Measurements from ENCODE around the gene HSPB8. TPM values are rescaled to one million over a fixed set of nuclear protein-coding genes. Genes with fewer than 3 reads are reported as not detected.

The HSPB8 gene
- total and polyA plus RNA-seq, 2 experiments from 2014 or later = 15.3 to 17.8 TPM

DNA sequence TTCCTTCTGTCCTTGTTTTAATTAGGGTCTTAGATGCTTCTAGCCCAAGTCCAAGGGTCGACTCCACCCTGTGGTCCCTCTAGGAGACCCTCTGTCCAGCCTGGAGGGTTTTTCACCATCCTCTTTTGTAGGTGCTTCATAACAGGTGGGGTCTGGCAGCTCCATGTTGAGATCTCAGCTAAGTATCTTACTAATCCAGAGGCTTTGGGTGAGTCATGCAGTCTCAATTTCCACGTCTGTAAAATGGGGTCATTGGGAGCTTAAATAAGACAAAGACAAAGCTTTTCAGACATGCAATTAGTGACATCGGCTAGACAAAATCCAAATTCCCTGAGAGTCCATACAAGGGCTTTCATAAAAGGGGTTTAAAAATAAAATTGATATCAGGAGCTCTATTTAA, 3.2 kb downstream of the HSPB8 start:
- Histone ChIP-seq H3K79me2 (ENCODE audit: insufficient read depth) (peaks cover 38% of the 10 kb centered on the region), H3K9me2 (ENCODE audit: insufficient read depth) (no peaks in the 10 kb centered on the region), H3K27me3 (replicated peaks; ENCODE audit: insufficient read depth) (no peaks in the 10 kb centered on the region), H3K36me3 (ENCODE audit: low read depth) (no peaks in the 10 kb centered on the region), H3K27ac (no peak overlapping the region), H3K4me2 (ENCODE audit: unreplicated experiment) (no peak overlapping the region), H3K9me3 (ENCODE audit: low read depth) (no peaks in the 10 kb centered on the region), H3K9ac (no peak overlapping the region), H3F3A (ENCODE audit: insufficient read depth) (peaks cover 30% of the 10 kb centered on the region), H4K20me1 (ENCODE audit: insufficient read depth) (no peaks in the 10 kb centered on the region), H3K4me3 (no peak overlapping the region), H2AFZ (no peak overlapping the region), H3K4me1 (ENCODE audit: insufficient read depth) (peaks cover 26% of the 10 kb centered on the region)
- in situ Hi-C loops (cut with MboI) = no loop called here
- no peak for TF ChIP-seq EZH2 (IDR thresholded peaks at IDR 0.05; ENCODE audit: insufficient read depth, poor library complexity, severe bottlenecking)
- no peak for TF ChIP-seq EZH2phosphoT487 (IDR thresholded peaks at IDR 0.05; ENCODE audit: insufficient read depth, low read depth)
- no peak for DNase-seq
- 76 to 79% methylated on average over 3 of the region's 3 CpGs for WGBS, 2 experiments (ENCODE audit: low coverage in 1 of 2, low lambda C conversion rate in 2 of 2, missing lambda C conversion rate in 2 of 2)

DNA sequence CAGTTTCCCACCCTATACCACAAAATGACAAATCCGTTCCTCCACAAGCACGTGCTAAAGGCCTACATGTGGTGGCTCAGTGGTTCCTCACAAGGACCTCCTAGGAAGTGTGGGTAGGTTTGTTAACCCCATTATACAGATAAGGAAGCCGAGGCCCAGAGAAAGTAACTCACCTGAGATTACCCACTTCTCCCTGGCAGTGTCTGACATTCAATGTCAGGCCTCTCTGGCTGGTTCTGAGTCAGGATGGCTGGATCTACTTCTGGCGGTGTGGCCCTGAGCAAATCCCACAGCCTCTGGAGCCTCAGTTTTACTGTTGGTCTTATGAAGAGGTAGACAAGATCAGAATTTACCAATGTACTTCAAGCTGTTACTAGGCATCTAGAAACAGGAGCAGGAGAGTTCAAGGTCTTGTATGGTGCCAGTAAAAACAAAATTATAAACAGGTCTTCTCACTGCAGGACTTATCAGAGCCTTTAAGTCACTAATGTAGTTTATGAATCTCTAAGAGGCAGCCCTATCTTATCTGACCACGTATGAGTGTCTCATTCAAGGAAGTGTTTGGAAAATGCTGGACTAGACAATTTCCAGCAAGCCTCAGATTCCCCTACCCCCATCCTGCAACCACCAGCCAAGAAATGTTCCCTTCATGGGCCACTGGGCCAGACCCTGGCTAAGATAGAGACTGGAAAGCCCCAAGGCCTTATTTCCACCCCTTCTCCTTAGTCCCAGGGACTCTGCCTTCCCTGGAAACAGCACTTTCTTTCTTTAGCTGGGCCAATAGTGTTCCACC, 4.2 kb downstream of the HSPB8 start:
- H4K20me1 ChIP-seq (ENCODE audit: insufficient read depth) = no peaks in the 10 kb centered on the region
- no peak overlapping the region for H3K27ac ChIP-seq
- H3F3A ChIP-seq (ENCODE audit: insufficient read depth) = peaks cover 20% of the 10 kb centered on the region
- WGBS, 2 experiments (ENCODE audit: low coverage in 1 of 2, low lambda C conversion rate in 2 of 2, missing lambda C conversion rate in 2 of 2) = 63 to 66% methylated on average over 5 of the region's 5 CpGs
- H3K4me3 ChIP-seq = no peak overlapping the region
- no peak overlapping the region for H3K9ac ChIP-seq
- in situ Hi-C loops (cut with MboI) = no loop called here
- no peak overlapping the region for H2AFZ ChIP-seq
- H3K79me2 ChIP-seq (ENCODE audit: insufficient read depth) = peaks cover 38% of the 10 kb centered on the region
- TF ChIP-seq EZH2phosphoT487 (IDR thresholded peaks at IDR 0.05; ENCODE audit: insufficient read depth, low read depth) (no peak), EZH2 (IDR thresholded peaks at IDR 0.05; ENCODE audit: insufficient read depth, poor library complexity, severe bottlenecking) (no peak)
- H3K4me2 ChIP-seq (ENCODE audit: unreplicated experiment) = no peak overlapping the region
- H3K27me3 ChIP-seq (replicated peaks; ENCODE audit: insufficient read depth) = no peaks in the 10 kb centered on the region
- H3K9me3 ChIP-seq (ENCODE audit: low read depth) = no peaks in the 10 kb centered on the region
- H3K9me2 ChIP-seq (ENCODE audit: insufficient read depth) = no peaks in the 10 kb centered on the region
- no peaks in the 10 kb centered on the region for H3K36me3 ChIP-seq (ENCODE audit: low read depth)
- DNase-seq = no peak
- peaks cover 26% of the 10 kb centered on the region for H3K4me1 ChIP-seq (ENCODE audit: insufficient read depth)

DNA sequence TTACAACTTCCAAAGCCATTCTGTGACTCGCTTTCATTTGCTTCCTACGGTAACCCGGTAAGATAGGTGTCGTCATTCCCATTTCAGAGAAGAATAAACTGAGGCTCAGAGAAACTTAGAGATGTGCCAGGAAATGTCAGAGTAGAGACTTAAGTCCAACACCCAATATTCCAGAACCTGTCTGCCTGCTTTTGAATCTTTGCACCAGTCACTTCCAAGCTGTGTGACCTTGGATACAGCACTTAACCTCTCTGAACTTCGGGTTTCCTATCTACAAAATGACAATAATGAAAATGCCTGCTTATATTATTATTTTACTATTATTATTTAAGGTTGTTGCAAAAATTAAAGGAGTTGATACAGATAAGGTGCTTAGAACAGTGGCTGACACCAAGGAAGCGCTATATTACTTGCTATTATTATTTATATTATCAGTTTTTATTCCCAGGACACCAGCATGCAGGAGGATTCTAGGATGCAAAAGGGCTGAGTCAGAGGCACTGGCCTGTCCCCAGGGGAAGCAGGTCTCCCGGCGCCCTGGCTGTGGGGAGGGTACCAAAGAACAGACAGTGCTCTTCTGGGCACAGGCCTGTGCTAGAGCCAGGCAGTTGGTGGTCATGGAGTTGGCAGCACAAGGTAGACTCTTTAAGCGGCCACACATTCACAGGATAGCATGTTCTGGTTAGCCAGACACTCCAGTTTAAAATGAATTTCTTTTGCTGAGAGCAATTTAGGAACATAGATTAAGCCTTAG, 5.4 kb downstream of the HSPB8 start:
- peak; percentile 26 for DNase-seq
- Histone ChIP-seq H3K27me3 (replicated peaks; ENCODE audit: insufficient read depth) (no peaks in the 10 kb centered on the region), H3K4me1 (ENCODE audit: insufficient read depth) (peaks cover 33% of the 10 kb centered on the region), H3K27ac (no peak overlapping the region), H4K20me1 (ENCODE audit: insufficient read depth) (no peaks in the 10 kb centered on the region), H2AFZ (no peak overlapping the region), H3K36me3 (ENCODE audit: low read depth) (no peaks in the 10 kb centered on the region), H3K4me3 (no peak overlapping the region), H3K9me2 (ENCODE audit: insufficient read depth) (no peaks in the 10 kb centered on the region), H3K9me3 (ENCODE audit: low read depth) (no peaks in the 10 kb centered on the region), H3F3A (ENCODE audit: insufficient read depth) (peaks cover 22% of the 10 kb centered on the region), H3K4me2 (ENCODE audit: unreplicated experiment) (no peak overlapping the region), H3K9ac (no peak overlapping the region), H3K79me2 (ENCODE audit: insufficient read depth) (peaks cover 38% of the 10 kb centered on the region)
- in situ Hi-C loops (cut with MboI) = no loop called here
- 75 to 76% methylated on average over 9 of the region's 9 CpGs for WGBS, 2 experiments (ENCODE audit: low coverage in 1 of 2, low lambda C conversion rate in 2 of 2, missing lambda C conversion rate in 2 of 2)
- TF ChIP-seq EZH2phosphoT487 (IDR thresholded peaks at IDR 0.05; ENCODE audit: insufficient read depth, low read depth) (no peak), EZH2 (IDR thresholded peaks at IDR 0.05; ENCODE audit: insufficient read depth, poor library complexity, severe bottlenecking) (no peak)

DNA sequence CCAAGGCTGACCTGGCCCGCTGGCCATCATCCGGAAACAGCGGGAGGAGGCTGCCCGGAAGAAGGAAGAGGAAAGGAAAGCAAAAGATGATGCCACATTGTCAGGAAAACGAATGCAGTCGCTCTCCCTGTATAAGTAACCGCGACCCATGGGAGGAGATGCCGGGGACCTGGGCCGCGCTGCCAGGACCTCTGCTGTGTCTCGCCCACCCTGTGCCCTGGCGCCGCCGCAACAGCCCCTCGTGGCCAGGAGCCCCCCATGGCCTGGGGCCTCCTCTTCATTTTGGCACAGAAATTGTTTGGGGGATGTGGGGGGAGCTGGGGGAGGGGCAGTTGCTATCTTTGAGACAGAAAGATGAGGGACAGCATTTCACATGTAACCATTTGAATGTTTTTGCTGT, 16.5 kb downstream of the HSPB8 start:
- no peak overlapping the region for H3K4me2 ChIP-seq (ENCODE audit: unreplicated experiment)
- no peaks in the 10 kb centered on the region for H3K79me2 ChIP-seq (ENCODE audit: insufficient read depth)
- no peaks in the 10 kb centered on the region for H4K20me1 ChIP-seq (ENCODE audit: insufficient read depth)
- H2AFZ ChIP-seq = no peak overlapping the region
- in situ Hi-C loops (cut with MboI) = no loop called here
- H3K9ac ChIP-seq = no peak overlapping the region
- H3K27me3 ChIP-seq (replicated peaks; ENCODE audit: insufficient read depth) = no peaks in the 10 kb centered on the region
- H3F3A ChIP-seq (ENCODE audit: insufficient read depth) = no peaks in the 10 kb centered on the region
- H3K4me1 ChIP-seq (ENCODE audit: insufficient read depth) = no peaks in the 10 kb centered on the region
- no peaks in the 10 kb centered on the region for H3K9me3 ChIP-seq (ENCODE audit: low read depth)
- H3K4me3 ChIP-seq = no peak overlapping the region
- peaks cover 9% of the 10 kb centered on the region; the same call in 1 of the 2 replicates for H3K36me3 ChIP-seq (ENCODE audit: low read depth)
- DNase-seq = no peak
- H3K9me2 ChIP-seq (ENCODE audit: insufficient read depth) = no peaks in the 10 kb centered on the region
- H3K27ac ChIP-seq = no peak overlapping the region
- 93 to 98% methylated on average over 16 of the region's 16 CpGs for WGBS, 2 experiments (ENCODE audit: low coverage in 1 of 2, low lambda C conversion rate in 2 of 2, missing lambda C conversion rate in 2 of 2)
- no peak for TF ChIP-seq EZH2 (IDR thresholded peaks at IDR 0.05; ENCODE audit: insufficient read depth, poor library complexity, severe bottlenecking)
- TF ChIP-seq EZH2phosphoT487 (IDR thresholded peaks at IDR 0.05; ENCODE audit: insufficient read depth, low read depth) = no peak
